ACHN (cell line): ENCODE measurements around the gene MCOLN2.
"Not testable (repeated sequence)": the region's sequence is repeated elsewhere in the genome, so short reads cannot be mapped to it uniquely, and the experiment has no call there.

ENCODE experiments used
- DNase-seq: peaks from one replicate; pipeline ENCODE4 v3.0.0-alpha.2; 2015
- in situ Hi-C: cut with HindIII; loops from 2 replicates; pipeline ENCODE4 v1.10.0; 2017; ENCODE audit warnings: low sequenced_read_pairs, low pct_ligation_motif_present, low pct_unique_long_range_greater_than_20kb

MCOLN2 gene

DNA sequence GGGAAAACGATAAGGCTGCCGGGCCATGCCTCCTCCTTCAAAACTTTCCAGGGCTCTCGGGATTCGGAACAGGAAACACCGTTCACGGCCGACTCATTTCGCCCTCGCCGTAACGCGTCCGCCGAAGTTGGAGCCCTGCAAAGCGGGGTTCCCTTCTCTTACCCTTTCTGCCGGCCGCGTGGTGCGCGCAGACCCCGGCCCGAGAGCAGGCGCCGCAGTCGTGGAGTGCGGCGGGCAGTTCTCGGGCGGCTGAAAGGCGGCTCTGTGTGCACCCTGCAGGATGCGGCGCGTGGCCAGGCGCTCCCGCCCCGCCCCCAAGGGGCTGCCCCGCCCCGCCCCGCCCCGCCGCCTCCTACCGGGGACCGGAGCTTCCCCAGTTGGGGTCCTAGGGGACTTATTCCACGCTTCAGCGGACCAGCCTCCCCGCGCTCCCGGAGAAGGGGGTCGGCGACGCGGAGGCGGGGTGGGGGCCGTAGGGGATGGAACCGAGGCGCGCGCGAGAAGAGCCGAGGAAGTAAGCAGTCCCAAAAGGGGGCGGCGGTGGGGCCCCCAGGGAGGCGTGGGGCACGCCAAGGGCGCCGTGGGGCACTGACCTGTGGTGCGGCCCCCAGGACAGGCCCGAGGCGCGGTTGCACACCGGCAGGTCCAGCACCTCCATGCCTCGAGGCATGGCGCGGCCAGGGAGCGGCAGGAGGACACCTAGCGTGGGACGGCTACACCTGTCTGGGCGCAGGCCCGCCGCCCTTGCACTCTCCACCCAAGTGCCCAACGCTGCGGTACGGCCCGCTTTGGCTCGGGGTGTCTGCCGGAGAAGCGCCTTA lies at the start of gene MCOLN2:
MCOLN2 (minus strand) TSS at position 268 of the 821 bp plus-strand sequence; CDS start at position 27, 241 bp downstream.
- peak; percentile 31 for DNase-seq
- in situ Hi-C loops, result no loop called here

DNA sequence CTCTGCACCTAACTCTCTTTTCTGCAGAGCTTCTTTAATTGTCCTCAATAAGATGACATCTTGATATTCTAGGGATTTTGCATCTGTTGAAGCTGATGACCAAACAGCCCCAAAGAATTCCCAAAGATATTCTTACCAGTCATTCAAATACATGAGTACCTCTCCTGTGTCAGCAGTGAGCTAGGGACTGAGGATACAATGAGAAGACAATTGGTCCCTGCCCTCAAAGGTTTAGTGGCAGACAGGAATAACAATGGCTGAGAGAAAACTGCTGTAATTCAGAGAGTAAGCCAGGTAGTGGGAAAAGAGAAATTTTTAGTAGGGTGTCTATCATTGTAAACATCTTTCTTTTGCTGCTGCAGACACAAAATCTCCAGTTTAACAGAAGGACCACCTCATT lies 45.5 kb upstream of the MCOLN2 start:
- no peak for DNase-seq
- in situ Hi-C loops, result no loop called here

GRCh38 chr1:85041793-85042192 lies 44.9 kb upstream of the MCOLN2 start:
- in situ Hi-C loops, result no loop called here
- no peak for DNase-seq

GRCh38 chr1:85033221-85033620 lies 36.3 kb upstream of the MCOLN2 start:
- in situ Hi-C loops, result no loop called here
- DNase-seq, result no peak

DNA sequence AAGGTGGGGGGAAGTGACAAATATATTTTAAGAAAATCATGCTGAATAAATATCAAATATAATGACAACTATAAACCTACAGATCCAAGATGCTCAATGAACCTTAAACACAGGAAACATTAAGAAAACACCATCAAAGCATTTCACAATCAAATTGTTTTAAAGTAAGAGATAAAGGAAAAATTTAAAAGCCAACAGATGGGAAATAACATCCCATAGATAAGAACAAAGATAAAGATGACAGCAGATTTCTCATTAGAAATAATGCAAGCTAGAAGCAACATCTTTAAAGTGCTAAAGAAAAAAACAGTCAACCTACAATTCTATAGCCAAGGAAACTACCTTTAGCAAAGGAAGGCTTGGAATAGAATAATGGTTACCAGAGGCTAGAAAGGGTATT lies 33.6 kb upstream of the MCOLN2 start:
- in situ Hi-C loops, result no loop called here
- no peak for DNase-seq

- in situ Hi-C loops, result no loop called here
- DNase-seq, result no peak
Observed at GRCh38 chr1:85028151-85028550, 31.2 kb upstream of the MCOLN2 start.

GRCh38 chr1:85027242-85027983 lies 30.5 kb upstream of the MCOLN2 start:
- in situ Hi-C loops, result no loop called here
- peak; percentile 29 for DNase-seq

GRCh38 chr1:85025940-85026339 lies 29.0 kb upstream of the MCOLN2 start:
- in situ Hi-C loops, result no loop called here
- no peak for DNase-seq

DNA sequence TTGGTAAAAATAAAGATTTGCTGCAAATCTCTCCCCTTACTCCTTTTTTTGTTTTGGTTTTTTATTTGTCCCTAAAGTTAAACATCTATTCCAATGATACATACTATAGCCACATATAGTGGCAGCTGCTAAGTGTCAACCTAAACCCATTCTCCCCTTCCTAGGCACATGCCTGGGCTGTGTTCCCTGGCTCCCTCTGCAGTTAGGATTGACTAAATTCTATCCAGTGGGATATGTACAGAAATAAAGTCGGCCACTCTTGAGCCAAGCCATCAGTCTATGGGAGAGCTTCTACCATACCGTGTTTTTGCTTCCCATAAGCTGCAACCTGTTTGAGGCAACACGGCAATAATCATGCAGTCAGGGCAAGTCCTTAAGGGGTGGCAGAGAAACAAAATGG lies 27.8 kb upstream of the MCOLN2 start:
- no peak for DNase-seq
- in situ Hi-C loops, result no loop called here

- in situ Hi-C loops, result no loop called here
- DNase-seq, result no peak
Observed at GRCh38 chr1:85022700-85023099, 25.8 kb upstream of the MCOLN2 start.

GRCh38 chr1:85019994-85020393 lies 23.1 kb upstream of the MCOLN2 start:
- in situ Hi-C loops, result no loop called here
- no peak for DNase-seq

DNA sequence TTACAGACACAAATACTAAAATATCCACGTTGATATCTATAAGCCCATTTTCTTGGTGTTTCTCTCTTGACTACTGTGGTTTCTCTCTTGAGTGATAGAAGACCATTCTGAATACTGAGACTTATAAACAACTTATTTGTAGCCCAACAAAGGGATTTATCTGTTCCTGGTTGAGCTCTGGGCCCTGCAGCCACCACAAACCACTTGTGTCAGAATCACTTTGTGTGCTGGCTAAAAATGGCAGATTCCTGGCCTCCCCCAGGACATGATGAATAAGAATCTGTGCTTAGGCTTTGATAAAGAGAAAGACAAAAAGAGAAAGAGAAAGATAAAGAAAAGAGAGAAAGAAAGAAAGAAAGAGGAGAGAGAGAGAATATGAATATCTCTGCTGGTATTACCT lies 18.9 kb upstream of the MCOLN2 start:
- in situ Hi-C loops, result no loop called here
- no peak for DNase-seq

- in situ Hi-C loops, result not testable (repeated sequence)
Observed at GRCh38 chr1:85005641-85006040, 8.7 kb upstream of the MCOLN2 start.

GRCh38 chr1:85001742-85002141 lies 4.8 kb upstream of the MCOLN2 start:
- no peak for DNase-seq
- in situ Hi-C loops, result no loop called here

More at GRCh38 chr1:85005641-85006040, 8.7 kb upstream of the MCOLN2 start:
- DNase-seq, result not testable (repeated sequence)

DNA sequence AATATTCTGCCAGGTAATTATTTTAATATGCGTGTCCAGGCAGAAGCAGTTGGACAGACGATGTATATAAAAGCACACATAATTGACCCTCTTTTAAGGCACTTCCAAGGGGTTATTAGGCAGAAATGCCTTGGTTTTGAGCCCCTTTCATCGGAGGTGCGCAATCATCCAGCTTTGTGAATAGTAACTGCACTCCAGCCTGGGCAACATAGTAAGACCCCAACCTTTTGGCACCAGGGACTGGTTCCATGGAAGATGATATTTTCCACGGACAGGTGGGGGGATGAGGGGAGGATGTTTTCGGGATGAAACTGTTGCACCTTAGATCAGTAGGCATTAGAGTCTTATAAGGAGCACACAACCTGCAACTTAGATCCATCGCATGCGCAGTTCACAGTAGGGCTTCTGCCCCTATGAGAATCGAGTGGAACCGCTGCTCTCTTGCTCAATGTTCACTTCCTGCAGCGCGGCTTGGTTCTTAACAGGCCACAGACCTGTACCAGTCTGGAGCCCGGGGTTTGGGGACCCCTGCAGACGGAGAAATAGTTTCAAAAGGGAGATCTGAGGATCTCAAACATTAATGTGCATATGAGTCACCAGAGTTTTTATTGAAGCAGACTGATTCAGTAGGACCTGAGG lies 1.8 kb upstream of the MCOLN2 start:
- DNase-seq, result no peak
- in situ Hi-C loops, result no loop called here

GRCh38 chr1:84997667-84998600 lies 1.0 kb upstream of the MCOLN2 start:
- DNase-seq, result no peak
- in situ Hi-C loops, result no loop called here

- in situ Hi-C loops, result no loop called here
- no peak for DNase-seq
Observed at GRCh38 chr1:84995484-84996334, 1.2 kb downstream of the MCOLN2 start.
